ENCODE data around the gene ERICH4. TPM values are rescaled to one million over a fixed set of nuclear protein-coding genes. Genes with fewer than 3 reads are reported as not detected.

The ERICH4 gene
- total and polyA plus RNA-seq, 2 of the 4 experiments (the other 2 are of a cell fraction): not detected

DNA sequence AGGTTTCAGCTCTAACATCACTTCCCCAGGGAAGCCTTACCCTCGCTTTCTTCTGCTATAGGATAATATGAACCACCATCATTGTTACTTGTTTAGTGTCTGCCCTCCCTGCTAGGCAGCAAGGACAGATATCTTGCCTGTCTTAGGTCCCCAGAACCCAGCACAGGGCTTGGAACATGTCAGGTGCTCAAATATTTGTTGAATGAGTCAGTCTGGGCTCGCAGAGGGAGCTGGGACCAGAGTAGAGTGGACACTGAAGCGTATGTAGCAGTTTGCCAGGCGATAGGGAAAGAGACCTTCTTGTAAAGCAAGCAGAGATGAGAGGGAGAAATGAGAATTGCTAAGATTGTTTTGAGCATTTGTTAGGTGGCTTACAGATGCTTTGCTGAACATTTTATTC, 33.7 kb upstream of the ERICH4 start:
- no peak overlapping the region for H4K91ac ChIP-seq (ENCODE audit: insufficient read depth, low read depth, low read length)
- no peak overlapping the region for H3K9ac ChIP-seq (ENCODE audit: low read depth, low read length)
- no peak overlapping the region for H3K18ac ChIP-seq (ENCODE audit: low read depth, low read length)
- H3K9me3 ChIP-seq (ENCODE audit: control insufficient read depth, insufficient read depth, low read length): no peaks in the 10 kb centered on the region
- intact Hi-C loops (cut with micrococcal nuclease) (no loop called here), dilution Hi-C loops (cut with HindIII; ENCODE audit: low sequenced_read_pairs, unreplicated experiment) (no loop called here), in situ Hi-C loops (cut with MboI; ENCODE audit: low sequenced_read_pairs) (no loop called here)
- no peak overlapping the region for H3K27ac ChIP-seq (ENCODE audit: insufficient read depth, low read length)
- H4K5ac ChIP-seq (ENCODE audit: low read depth, low read length): no peak overlapping the region
- no peak overlapping the region for H2AK9ac ChIP-seq (replicated peaks; ENCODE audit: low read depth, low read length, poor library complexity)
- H4K20me1 ChIP-seq (ENCODE audit: insufficient read depth, low read length): no peaks in the 10 kb centered on the region
- H3K4me3 ChIP-seq (ENCODE audit: insufficient read depth, low read depth, low read length): no peak overlapping the region
- H3K4me2 ChIP-seq (ENCODE audit: low read depth, low read length): no peak overlapping the region
- no peak overlapping the region for H2BK120ac ChIP-seq (ENCODE audit: low read depth, low read length)
- no peak overlapping the region for H2BK5ac ChIP-seq (ENCODE audit: low read depth, low read length, poor library complexity, severe bottlenecking)
- no peaks in the 10 kb centered on the region for H3K27me3 ChIP-seq (ENCODE audit: control insufficient read depth, insufficient read depth, low read length)
- 60% methylated on average over 2 of the region's 4 CpGs; no CpG with 5 or more reads in 1 of the 2 experiments for WGBS, 2 experiments (ENCODE audit: extremely low coverage in 2 of 2, insufficient read length in 1 of 2)
- no peak overlapping the region for H3K14ac ChIP-seq (replicated peaks; ENCODE audit: low read depth, low read length)
- peaks cover 24% of the 10 kb centered on the region for H3K36me3 ChIP-seq (ENCODE audit: control insufficient read depth, insufficient read depth, low read length)
- no TSS peak for BruUV-seq (replicated peaks)
- no peak overlapping the region for H3K56ac ChIP-seq (ENCODE audit: extremely low read depth, insufficient read depth, low read length)
- no peak overlapping the region for H2BK20ac ChIP-seq (ENCODE audit: low read depth, low read length)
- no peak overlapping the region for H2AFZ ChIP-seq (replicated peaks; ENCODE audit: low read length, poor library complexity)
- peak; percentile 65 for ATAC-seq (ENCODE audit: low read depth)
- H4K8ac ChIP-seq (ENCODE audit: low read depth in 2 of 2, low read length in 2 of 2): no peak overlapping the region
- no peak overlapping the region for H2BK15ac ChIP-seq (ENCODE audit: low read depth, low read length)
- H3K23ac ChIP-seq (ENCODE audit: low read depth, low read length): no peak overlapping the region
- H2AK5ac ChIP-seq (ENCODE audit: low read depth, low read length): no peak overlapping the region
- DNase-seq: peak; percentile 40
- H3K4ac ChIP-seq (ENCODE audit: low read depth, low read length): no peak overlapping the region
- H3K9me1 ChIP-seq (ENCODE audit: insufficient read depth, low read length): peaks cover 4% of the 10 kb centered on the region; the same call in 1 of the 2 replicates
- TF ChIP-seq, protein P1, sequence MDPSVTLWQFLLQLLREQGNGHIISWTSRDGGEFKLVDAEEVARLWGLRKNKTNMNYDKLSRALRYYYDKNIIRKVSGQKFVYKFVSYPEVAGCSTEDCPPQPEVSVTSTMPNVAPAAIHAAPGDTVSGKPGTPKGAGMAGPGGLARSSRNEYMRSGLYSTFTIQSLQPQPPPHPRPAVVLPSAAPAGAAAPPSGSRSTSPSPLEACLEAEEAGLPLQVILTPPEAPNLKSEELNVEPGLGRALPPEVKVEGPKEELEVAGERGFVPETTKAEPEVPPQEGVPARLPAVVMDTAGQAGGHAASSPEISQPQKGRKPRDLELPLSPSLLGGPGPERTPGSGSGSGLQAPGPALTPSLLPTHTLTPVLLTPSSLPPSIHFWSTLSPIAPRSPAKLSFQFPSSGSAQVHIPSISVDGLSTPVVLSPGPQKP (IDR thresholded peaks at IDR 0.05; ENCODE audit: borderline replicate concordance, low read depth, low read length): no peak
- TF ChIP-seq MAZ (IDR thresholded peaks at IDR 0.05; ENCODE audit: borderline replicate concordance, low read depth, low read length) (no peak), FOS (IDR thresholded peaks at IDR 0.05; ENCODE audit: low read depth, low read length) (no peak), SMC3 (IDR thresholded peaks at IDR 0.05; ENCODE audit: low read depth, low read length) (no peak), MXI1 (IDR thresholded peaks at IDR 0.05; ENCODE audit: borderline replicate concordance, low read depth, low read length) (no peak), RFX5 (IDR thresholded peaks at IDR 0.05; ENCODE audit: low read depth, low read length) (no peak), NFE2L2 (IDR thresholded peaks at IDR 0.05; ENCODE audit: low read depth, low read length) (no peak), POLR2A (IDR thresholded peaks at IDR 0.05; ENCODE audit: low read depth, low read length) (no peak), CEBPB (IDR thresholded peaks at IDR 0.05; ENCODE audit: low read depth, low read length) (no peak), CHD1 (IDR thresholded peaks at IDR 0.05; ENCODE audit: low read depth, low read length) (no peak), RAD21 (IDR thresholded peaks at IDR 0.05; ENCODE audit: low read length) (no peak)
- TF ChIP-seq, protein P2, sequence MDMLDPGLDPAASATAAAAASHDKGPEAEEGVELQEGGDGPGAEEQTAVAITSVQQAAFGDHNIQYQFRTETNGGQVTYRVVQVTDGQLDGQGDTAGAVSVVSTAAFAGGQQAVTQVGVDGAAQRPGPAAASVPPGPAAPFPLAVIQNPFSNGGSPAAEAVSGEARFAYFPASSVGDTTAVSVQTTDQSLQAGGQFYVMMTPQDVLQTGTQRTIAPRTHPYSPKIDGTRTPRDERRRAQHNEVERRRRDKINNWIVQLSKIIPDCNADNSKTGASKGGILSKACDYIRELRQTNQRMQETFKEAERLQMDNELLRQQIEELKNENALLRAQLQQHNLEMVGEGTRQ (IDR thresholded peaks at IDR 0.05; ENCODE audit: low read depth, low read length): no peak
- TF ChIP-seq, protein P3, sequence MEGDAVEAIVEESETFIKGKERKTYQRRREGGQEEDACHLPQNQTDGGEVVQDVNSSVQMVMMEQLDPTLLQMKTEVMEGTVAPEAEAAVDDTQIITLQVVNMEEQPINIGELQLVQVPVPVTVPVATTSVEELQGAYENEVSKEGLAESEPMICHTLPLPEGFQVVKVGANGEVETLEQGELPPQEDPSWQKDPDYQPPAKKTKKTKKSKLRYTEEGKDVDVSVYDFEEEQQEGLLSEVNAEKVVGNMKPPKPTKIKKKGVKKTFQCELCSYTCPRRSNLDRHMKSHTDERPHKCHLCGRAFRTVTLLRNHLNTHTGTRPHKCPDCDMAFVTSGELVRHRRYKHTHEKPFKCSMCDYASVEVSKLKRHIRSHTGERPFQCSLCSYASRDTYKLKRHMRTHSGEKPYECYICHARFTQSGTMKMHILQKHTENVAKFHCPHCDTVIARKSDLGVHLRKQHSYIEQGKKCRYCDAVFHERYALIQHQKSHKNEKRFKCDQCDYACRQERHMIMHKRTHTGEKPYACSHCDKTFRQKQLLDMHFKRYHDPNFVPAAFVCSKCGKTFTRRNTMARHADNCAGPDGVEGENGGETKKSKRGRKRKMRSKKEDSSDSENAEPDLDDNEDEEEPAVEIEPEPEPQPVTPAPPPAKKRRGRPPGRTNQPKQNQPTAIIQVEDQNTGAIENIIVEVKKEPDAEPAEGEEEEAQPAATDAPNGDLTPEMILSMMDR (conservative IDR thresholded peaks at IDR 0.05; ENCODE audit: low read depth, low read length): no peak
- peaks cover 0 to 5% of the 10 kb centered on the region in 2 experiments; a peak in 3 of 4 replicates for H3K79me1 ChIP-seq (ENCODE audit: low read depth in 1 of 2, low read length in 2 of 2)
- H3K4me1 ChIP-seq (ENCODE audit: control insufficient read depth, insufficient read depth, low read length): peaks cover 4% of the 10 kb centered on the region
- POLR2A ChIA-PET (ENCODE audit: unreplicated experiment): no interaction called here
- CTCF ChIA-PET: no interaction called here
